HepG2 (cell line): ENCODE measurements around the gene NTN3. TPM values are rescaled to one million over a fixed set of nuclear protein-coding genes. Genes with fewer than 3 reads are reported as not detected.

ENCODE experiments used
- GLI4 ChIP-seq: sonication (generic); formaldehyde crosslinking; IDR thresholded peaks from 2 replicates; pipeline ENCODE4 v1.5.1; 2020; ENCODE audit warnings: missing genetic modification reagents, mild to moderate bottlenecking, moderate library complexity, borderline replicate concordance
- HES4 ChIP-seq: sonication (generic); formaldehyde crosslinking; IDR thresholded peaks from 2 replicates; pipeline ENCODE4 v1.9.0; 2021; ENCODE audit warnings: mild to moderate bottlenecking, missing genetic modification reagents, borderline replicate concordance
- HIC2 ChIP-seq: sonication (generic); formaldehyde crosslinking; IDR thresholded peaks from 2 replicates; pipeline ENCODE4 v1.9.0; 2022; ENCODE audit warnings: low read depth, missing genetic modification reagents
- HNRNPK ChIP-seq: fragments of 200-400 bp; formaldehyde crosslinking; IDR thresholded peaks from 2 replicates; pipeline ENCODE4 v1.6.1; 2018; ENCODE audit warnings: low read length, low read depth, moderate library complexity, mild to moderate bottlenecking; ENCODE audit not compliant: poor library complexity, severe bottlenecking
- KLF12 ChIP-seq: sonication (generic); formaldehyde crosslinking; IDR thresholded peaks from 2 replicates; pipeline ENCODE4 v1.4.0; 2020; ENCODE audit warnings: missing genetic modification reagents, borderline replicate concordance
- MED13 ChIP-seq: sonication (generic); formaldehyde crosslinking; IDR thresholded peaks from 2 replicates; pipeline ENCODE4 v1.5.0; 2020; ENCODE audit warnings: missing genetic modification reagents
- NONO ChIP-seq, 2 experiments: fragments of 450-650 bp in 1 of 2; sonication (generic) in 1 of 2; formaldehyde crosslinking in 1 of 2; IDR thresholded peaks in 1 of 2; conservative IDR thresholded peaks in 1 of 2; 2 replicates each; pipeline versions ENCODE4 v1.6.1 to v1.8.0; 2017 to 2022; ENCODE audit warnings: mild to moderate bottlenecking in 1 of 2, missing genetic modification reagents in 1 of 2, moderate library complexity in 1 of 2
- PAF1 ChIP-seq: IDR thresholded peaks from 2 replicates; pipeline ENCODE4 v1.6.1; 2016; ENCODE audit warnings: missing genetic modification reagents, missing compliant biosample characterization
- SNAPC5 ChIP-seq: sonication (generic); formaldehyde crosslinking; IDR thresholded peaks from 2 replicates; pipeline ENCODE4 v1.8.1; 2023; ENCODE audit warnings: mild to moderate bottlenecking, missing genetic modification reagents, borderline replicate concordance
- ZNF317 ChIP-seq: sonication (generic); formaldehyde crosslinking; IDR thresholded peaks from 2 replicates; pipeline ENCODE4 v1.5.0; 2020; ENCODE audit warnings: mild to moderate bottlenecking, missing genetic modification reagents
- ZNF430 ChIP-seq: sonication (generic); formaldehyde crosslinking; IDR thresholded peaks from 2 replicates; pipeline ENCODE4 v1.9.0; 2021; ENCODE audit warnings: mild to moderate bottlenecking, missing genetic modification reagents
- ZNF570 ChIP-seq: sonication (generic); formaldehyde crosslinking; IDR thresholded peaks from 2 replicates; pipeline ENCODE4 v1.4.0; 2020; ENCODE audit warnings: mild to moderate bottlenecking, missing genetic modification reagents, borderline replicate concordance
- ZNF619 ChIP-seq: sonication (generic); formaldehyde crosslinking; IDR thresholded peaks from 2 replicates; pipeline ENCODE4 v1.4.0; 2020; ENCODE audit warnings: mild to moderate bottlenecking, missing genetic modification reagents
- ZNF646 ChIP-seq: sonication (generic); formaldehyde crosslinking; IDR thresholded peaks from 2 replicates; pipeline ENCODE4 v1.9.0; 2021; ENCODE audit warnings: mild to moderate bottlenecking, missing genetic modification reagents
- ZNF691 ChIP-seq: sonication (generic); formaldehyde crosslinking; IDR thresholded peaks from 2 replicates; pipeline ENCODE4 v1.4.0; 2020; ENCODE audit warnings: missing genetic modification reagents, low read depth, mild to moderate bottlenecking, borderline replicate concordance
- polyA plus RNA-seq, 8 experiments: library from polyadenylated mRNA; depleted of rRNA in 3 of 8; stranded (reverse) in 7 of 8; unstranded in 1 of 8; fragments of >200 nt; fragmentation: Illumina TruSeq in 4 of 8; extraction: Trizol in 4 of 8; gene quantifications; 2 replicates each; pipeline versions ENCODE4 v1.2.1 to v1.2.3, GENCODE V29; 2011 to 2016; ENCODE audit warnings: low read depth in 4 of 8, missing spikeins in 1 of 8, mixed read lengths in 1 of 8; ENCODE audit not compliant: insufficient read depth in 1 of 8
- total RNA-seq, 5 experiments: library from RNA; depleted of rRNA; stranded (reverse); fragments of >200 nt; fragmentation: Illumina TruSeq; extraction: Trizol; gene quantifications; 2 replicates each; pipeline ENCODE4 v1.2.3, GENCODE V29; 2016; ENCODE audit warnings: low read depth in 1 of 5

The NTN3 gene
- total and polyA plus RNA-seq, 2 of the 13 experiments (the other 11 are each of a cell fraction or from before 2014, with no cell fraction given): 0.09 to 0.20 TPM

- no peak for TF ChIP-seq NONO (IDR thresholded peaks at IDR 0.05)
- TF ChIP-seq NONO (CRISPR knock-in tag; conservative IDR thresholded peaks at IDR 0.05): peak; percentile 5; the same call in 1 of the 2 replicates
- TF ChIP-seq HES4: no peak
- TF ChIP-seq HIC2 (CRISPR knock-in tag): no peak
- TF ChIP-seq PAF1 (CRISPR knock-in tag): no peak
- TF ChIP-seq GLI4: no peak
- TF ChIP-seq HNRNPK: no peak
- no peak for TF ChIP-seq ZNF691 (CRISPR knock-in tag)
- TF ChIP-seq MED13 (CRISPR knock-in tag): no peak
- no peak for TF ChIP-seq ZNF646 (CRISPR knock-in tag)
- no peak for TF ChIP-seq SNAPC5 (CRISPR knock-in tag)
- no peak for TF ChIP-seq ZNF619 (CRISPR knock-in tag)
- TF ChIP-seq ZNF430 (CRISPR knock-in tag): no peak
- TF ChIP-seq ZNF570: no peak
- TF ChIP-seq ZNF317 (CRISPR knock-in tag): no peak
- TF ChIP-seq KLF12 (CRISPR knock-in tag): no peak
Observed at GRCh38 chr16:2520784-2521531, 49.9 kb downstream of the NTN3 start (continued).
